Erythroblast (primary cell): Measurements from ENCODE around the gene RNF8.

Source experiments
- GATA1 ChIP-seq: IDR thresholded peaks from 2 replicates; pipeline ENCODE4 v1.6.1; 2011; ENCODE audit warnings: low read depth, mild to moderate bottlenecking, control low read depth, low read length, moderate library complexity
- POLR2A ChIP-seq: IDR thresholded peaks from 2 replicates; pipeline ENCODE4 v1.6.1; 2011; ENCODE audit warnings: mild to moderate bottlenecking, low read length

DNA sequence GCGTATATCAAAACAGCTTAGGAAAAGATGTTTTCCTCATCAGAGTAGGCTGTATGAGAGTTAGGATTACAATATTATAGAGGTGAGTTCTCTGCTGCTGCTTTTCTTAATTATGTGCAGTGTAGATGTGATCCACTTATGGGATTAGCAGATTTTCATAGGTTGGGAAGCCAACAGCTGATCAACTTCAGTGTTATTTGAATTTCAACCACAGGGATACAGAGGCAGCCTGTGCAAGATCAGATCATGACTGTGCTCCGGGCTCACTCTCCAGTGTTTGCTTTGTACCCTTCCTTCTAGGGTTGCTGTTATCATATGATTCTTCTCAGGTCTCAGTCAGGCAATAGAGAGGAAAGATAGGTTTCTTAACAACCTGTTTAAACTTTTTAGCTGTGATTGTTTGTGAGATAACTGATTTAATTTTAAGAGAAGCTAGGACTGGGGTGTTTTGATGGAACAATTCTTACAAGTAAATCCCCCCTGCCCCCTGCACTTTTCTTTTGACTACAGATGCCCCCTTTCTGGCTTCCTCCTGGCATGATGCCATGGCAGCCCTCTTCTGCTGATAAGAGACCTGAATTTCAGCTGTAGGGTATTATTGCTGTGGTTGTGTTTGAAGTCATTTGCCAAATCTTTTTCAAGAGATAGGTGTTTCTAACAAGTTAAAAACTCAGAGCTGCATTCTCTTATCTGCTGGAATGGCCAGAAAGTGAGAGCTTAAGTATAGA lies 8.5 kb downstream of the RNF8 start:
- TF ChIP-seq POLR2A (no peak), GATA1 (no peak)
